ENCODE measurements around the gene ZBTB16.

DNA sequence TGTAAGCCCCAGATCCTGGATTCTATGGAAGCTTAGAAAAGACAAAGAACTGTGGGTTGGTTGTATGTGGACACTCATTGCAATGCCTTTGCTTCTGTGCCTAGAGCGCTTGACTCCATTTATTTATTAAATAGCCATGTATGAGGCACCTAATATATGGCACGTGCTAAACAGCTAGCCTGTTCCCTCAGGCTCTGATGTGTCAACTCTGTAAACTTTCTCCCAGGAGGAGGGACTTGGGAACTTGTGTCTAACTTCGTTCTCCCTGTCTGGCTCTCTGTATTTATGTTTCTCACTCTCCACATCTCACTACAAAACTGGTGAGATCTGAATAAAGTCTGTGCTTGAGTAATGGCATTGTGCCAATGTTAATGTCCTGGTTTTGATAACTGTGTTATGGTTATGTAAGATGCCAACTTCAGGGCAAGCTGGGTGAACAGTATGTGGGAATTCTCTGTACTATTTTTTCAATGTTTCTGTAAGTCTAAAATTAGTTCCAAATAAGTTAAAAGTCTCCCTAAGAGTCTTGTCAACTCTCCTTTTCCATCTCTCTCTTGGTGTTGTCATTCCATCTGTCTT is 34.1 kb upstream of the ZBTB16 start:
- TF ChIP-seq, protein P1, sequence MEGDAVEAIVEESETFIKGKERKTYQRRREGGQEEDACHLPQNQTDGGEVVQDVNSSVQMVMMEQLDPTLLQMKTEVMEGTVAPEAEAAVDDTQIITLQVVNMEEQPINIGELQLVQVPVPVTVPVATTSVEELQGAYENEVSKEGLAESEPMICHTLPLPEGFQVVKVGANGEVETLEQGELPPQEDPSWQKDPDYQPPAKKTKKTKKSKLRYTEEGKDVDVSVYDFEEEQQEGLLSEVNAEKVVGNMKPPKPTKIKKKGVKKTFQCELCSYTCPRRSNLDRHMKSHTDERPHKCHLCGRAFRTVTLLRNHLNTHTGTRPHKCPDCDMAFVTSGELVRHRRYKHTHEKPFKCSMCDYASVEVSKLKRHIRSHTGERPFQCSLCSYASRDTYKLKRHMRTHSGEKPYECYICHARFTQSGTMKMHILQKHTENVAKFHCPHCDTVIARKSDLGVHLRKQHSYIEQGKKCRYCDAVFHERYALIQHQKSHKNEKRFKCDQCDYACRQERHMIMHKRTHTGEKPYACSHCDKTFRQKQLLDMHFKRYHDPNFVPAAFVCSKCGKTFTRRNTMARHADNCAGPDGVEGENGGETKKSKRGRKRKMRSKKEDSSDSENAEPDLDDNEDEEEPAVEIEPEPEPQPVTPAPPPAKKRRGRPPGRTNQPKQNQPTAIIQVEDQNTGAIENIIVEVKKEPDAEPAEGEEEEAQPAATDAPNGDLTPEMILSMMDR (IDR thresholded peaks at IDR 0.05; ENCODE audit: poor library complexity, severe bottlenecking): no peak
- no peak for TF ChIP-seq EZH2 (IDR thresholded peaks at IDR 0.05; ENCODE audit: borderline replicate concordance, insufficient read depth, low read length, poor library complexity, severe bottlenecking)
- no peak for TF ChIP-seq RAD21 (conservative IDR thresholded peaks at IDR 0.05)
- TF ChIP-seq POLR2AphosphoS5 (IDR thresholded peaks at IDR 0.05): no peak
- no peak for TF ChIP-seq MXI1 (conservative IDR thresholded peaks at IDR 0.05; ENCODE audit: poor library complexity, severe bottlenecking)
- TF ChIP-seq, protein P2, sequence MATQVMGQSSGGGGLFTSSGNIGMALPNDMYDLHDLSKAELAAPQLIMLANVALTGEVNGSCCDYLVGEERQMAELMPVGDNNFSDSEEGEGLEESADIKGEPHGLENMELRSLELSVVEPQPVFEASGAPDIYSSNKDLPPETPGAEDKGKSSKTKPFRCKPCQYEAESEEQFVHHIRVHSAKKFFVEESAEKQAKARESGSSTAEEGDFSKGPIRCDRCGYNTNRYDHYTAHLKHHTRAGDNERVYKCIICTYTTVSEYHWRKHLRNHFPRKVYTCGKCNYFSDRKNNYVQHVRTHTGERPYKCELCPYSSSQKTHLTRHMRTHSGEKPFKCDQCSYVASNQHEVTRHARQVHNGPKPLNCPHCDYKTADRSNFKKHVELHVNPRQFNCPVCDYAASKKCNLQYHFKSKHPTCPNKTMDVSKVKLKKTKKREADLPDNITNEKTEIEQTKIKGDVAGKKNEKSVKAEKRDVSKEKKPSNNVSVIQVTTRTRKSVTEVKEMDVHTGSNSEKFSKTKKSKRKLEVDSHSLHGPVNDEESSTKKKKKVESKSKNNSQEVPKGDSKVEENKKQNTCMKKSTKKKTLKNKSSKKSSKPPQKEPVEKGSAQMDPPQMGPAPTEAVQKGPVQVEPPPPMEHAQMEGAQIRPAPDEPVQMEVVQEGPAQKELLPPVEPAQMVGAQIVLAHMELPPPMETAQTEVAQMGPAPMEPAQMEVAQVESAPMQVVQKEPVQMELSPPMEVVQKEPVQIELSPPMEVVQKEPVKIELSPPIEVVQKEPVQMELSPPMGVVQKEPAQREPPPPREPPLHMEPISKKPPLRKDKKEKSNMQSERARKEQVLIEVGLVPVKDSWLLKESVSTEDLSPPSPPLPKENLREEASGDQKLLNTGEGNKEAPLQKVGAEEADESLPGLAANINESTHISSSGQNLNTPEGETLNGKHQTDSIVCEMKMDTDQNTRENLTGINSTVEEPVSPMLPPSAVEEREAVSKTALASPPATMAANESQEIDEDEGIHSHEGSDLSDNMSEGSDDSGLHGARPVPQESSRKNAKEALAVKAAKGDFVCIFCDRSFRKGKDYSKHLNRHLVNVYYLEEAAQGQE (IDR thresholded peaks at IDR 0.05; ENCODE audit: borderline replicate concordance): no peak
